IMR-90 (cell line): Measurements from ENCODE around the gene G6PC2. TPM values are rescaled to one million over a fixed set of nuclear protein-coding genes. Genes with fewer than 3 reads are reported as not detected.

ENCODE experiments used
- ATAC-seq: fragments of 200-7000 bp; cut with Tn5 transposase; 2 replicates; pipeline ENCODE4 v1.9.1; 2020; ENCODE audit warnings: low read depth, mild to moderate bottlenecking, moderate library complexity
- BruUV-seq: library from RNA; stranded (reverse); fragments of 400-500 nt; replicated peaks from 2 replicates; lab custom pipeline; 2021; lab: Mats Ljungman, UMichigan
- CTCF ChIA-PET: fragments of 300-600 bp; formaldehyde crosslinking; extraction: SDS; loops from one replicate; lab custom pipeline; 2021; ENCODE audit warnings: antibody characterized with exemption; lab: Yijun Ruan, JAX
- POLR2A ChIA-PET: fragments of 300-600 bp; sonication (Branson Sonifier 250); formaldehyde crosslinking; loops from one replicate; lab custom pipeline; 2022; ENCODE audit warnings: antibody characterized with exemption; ENCODE audit not compliant: unreplicated experiment; lab: Charles Lee
- DNase-seq: peaks from one replicate; pipeline ENCODE4 v3.0.0; 2013
- H2AFZ ChIP-seq: replicated peaks from 2 replicates; pipeline ENCODE3; 2013; ENCODE audit warnings: low read length, mild to moderate bottlenecking; ENCODE audit not compliant: poor library complexity
- H2AK5ac ChIP-seq: 2 replicates; pipeline ENCODE4 v1.6.1; 2013; ENCODE audit warnings: low read depth, low read length, inconsistent platforms
- H2AK9ac ChIP-seq: replicated peaks from 2 replicates; pipeline ENCODE3; 2013; ENCODE audit warnings: mild to moderate bottlenecking, low read depth, low read length, moderate library complexity; ENCODE audit not compliant: poor library complexity
- H2BK120ac ChIP-seq: 2 replicates; pipeline ENCODE4 v1.6.1; 2013; ENCODE audit warnings: low read depth, low read length, inconsistent platforms
- H2BK15ac ChIP-seq: 3 replicates; pipeline ENCODE4 v1.6.1; 2013; ENCODE audit warnings: low read depth, low read length, inconsistent platforms
- H2BK20ac ChIP-seq: 2 replicates; pipeline ENCODE4 v1.6.1; 2013; ENCODE audit warnings: low read depth, mild to moderate bottlenecking, inconsistent platforms, low read length, moderate library complexity
- H2BK5ac ChIP-seq: 2 replicates; pipeline ENCODE4 v1.6.1; 2013; ENCODE audit warnings: mild to moderate bottlenecking, low read depth, low read length, inconsistent platforms; ENCODE audit not compliant: poor library complexity, severe bottlenecking
- H3K14ac ChIP-seq: replicated peaks from 2 replicates; pipeline ENCODE4 v1.6.1; 2013; ENCODE audit warnings: low read depth, low read length, inconsistent platforms
- H3K18ac ChIP-seq: 2 replicates; pipeline ENCODE4 v1.6.1; 2013; ENCODE audit warnings: low read depth, low read length, control low read depth
- H3K23ac ChIP-seq: 2 replicates; pipeline ENCODE4 v1.6.1; 2013; ENCODE audit warnings: low read depth, low read length, inconsistent platforms
- H3K27ac ChIP-seq: 2 replicates; pipeline ENCODE4 v1.5.1; 2013; ENCODE audit warnings: mild to moderate bottlenecking, control low read depth, low read length; ENCODE audit not compliant: insufficient read depth
- H3K27me3 ChIP-seq: 2 replicates; pipeline ENCODE4 v1.6.1; 2013; ENCODE audit warnings: low read length; ENCODE audit not compliant: control insufficient read depth, insufficient read depth
- H3K36me3 ChIP-seq: 2 replicates; pipeline ENCODE4 v1.6.1; 2013; ENCODE audit warnings: low read length, mixed read lengths; ENCODE audit not compliant: control insufficient read depth, insufficient read depth
- H3K4ac ChIP-seq: 2 replicates; pipeline ENCODE4 v1.6.1; 2013; ENCODE audit warnings: low read depth, low read length, inconsistent platforms
- H3K4me1 ChIP-seq: 2 replicates; pipeline ENCODE4 v1.6.1; 2013; ENCODE audit warnings: low read length, mixed read lengths; ENCODE audit not compliant: control insufficient read depth, insufficient read depth
- H3K4me2 ChIP-seq: 2 replicates; pipeline ENCODE4 v1.6.1; 2013; ENCODE audit warnings: low read depth, mild to moderate bottlenecking, control low read depth, low read length, moderate library complexity
- H3K4me3 ChIP-seq: 2 replicates; pipeline ENCODE4 v1.5.1; 2013; ENCODE audit warnings: low read depth, mild to moderate bottlenecking, control low read depth, low read length, moderate library complexity; ENCODE audit not compliant: insufficient read depth
- H3K56ac ChIP-seq: 2 replicates; pipeline ENCODE4 v1.6.1; 2013; ENCODE audit warnings: low read length, inconsistent platforms; ENCODE audit not compliant: insufficient read depth; ENCODE audit errors: extremely low read depth
- H3K79me1 ChIP-seq, 2 experiments: 2 replicates each; pipeline ENCODE4 v1.6.1; 2013; ENCODE audit warnings: low read length in 2 of 2, inconsistent platforms in 1 of 2, low read depth in 1 of 2
- H3K9ac ChIP-seq: 2 replicates; pipeline ENCODE4 v1.6.1; 2013; ENCODE audit warnings: low read depth, low read length, control low read depth
- H3K9me1 ChIP-seq: 2 replicates; pipeline ENCODE4 v1.6.1; 2013; ENCODE audit warnings: low read length, inconsistent platforms; ENCODE audit not compliant: insufficient read depth
- H3K9me3 ChIP-seq: 2 replicates; pipeline ENCODE4 v1.6.1; 2013; ENCODE audit warnings: low read length; ENCODE audit not compliant: control insufficient read depth, insufficient read depth
- H4K20me1 ChIP-seq: 2 replicates; pipeline ENCODE4 v1.6.1; 2013; ENCODE audit warnings: low read length, inconsistent platforms; ENCODE audit not compliant: insufficient read depth
- H4K5ac ChIP-seq: 2 replicates; pipeline ENCODE4 v1.6.1; 2013; ENCODE audit warnings: mild to moderate bottlenecking, low read depth, low read length, control low read depth
- H4K8ac ChIP-seq, 2 experiments: 2 replicates each; pipeline ENCODE4 v1.6.1; 2013; ENCODE audit warnings: low read depth in 2 of 2, low read length in 2 of 2, control low read depth in 1 of 2, inconsistent platforms in 1 of 2
- H4K91ac ChIP-seq: 2 replicates; pipeline ENCODE4 v1.6.1; 2013; ENCODE audit warnings: low read depth, low read length, inconsistent platforms; ENCODE audit not compliant: insufficient read depth
- CHD1 ChIP-seq: IDR thresholded peaks from 2 replicates; pipeline ENCODE4 v1.6.1; 2012; ENCODE audit warnings: low read depth, low read length, improper control_type of control experiment
- MAZ ChIP-seq: IDR thresholded peaks from 2 replicates; pipeline ENCODE4 v1.6.1; 2012; ENCODE audit warnings: low read depth, mild to moderate bottlenecking, low read length, improper control_type of control experiment, moderate library complexity, borderline replicate concordance
- SMC3 ChIP-seq: fragments of 150-350 bp; IDR thresholded peaks from 2 replicates; pipeline ENCODE4 v1.6.1; 2016; ENCODE audit warnings: low read depth, mild to moderate bottlenecking, antibody characterized with exemption, low read length, moderate library complexity
- dilution Hi-C: fragments of 300-500 bp; cut with HindIII; formaldehyde crosslinking; loops from one replicate; pipeline ENCODE4 v1.14.3; 2018; ENCODE audit warnings: low sequenced_read_pairs; ENCODE audit not compliant: unreplicated experiment
- in situ Hi-C: fragments of 300-500 bp; cut with MboI; formaldehyde crosslinking; loops from 3 replicates; pipeline ENCODE4 v1.14.3; 2019; ENCODE audit warnings: low sequenced_read_pairs, inconsistent platforms, mixed read lengths
- intact Hi-C: fragments of 100-400 bp; cut with micrococcal nuclease; formaldehyde crosslinking; loops from 2 replicates; pipeline ENCODE4 v1.10.0; 2022
- polyA plus RNA-seq, 3 experiments: library from polyadenylated mRNA; depleted of rRNA; stranded (reverse); fragments of >200 nt; gene quantifications; 2 replicates each; pipeline ENCODE4 v1.2.3, GENCODE V29; 2012; ENCODE audit warnings: low replicate concordance in 1 of 3
- total RNA-seq: library from RNA; depleted of rRNA; stranded (reverse); fragments of >200 nt; gene quantifications from 2 replicates; pipeline ENCODE4 v1.2.3, GENCODE V29; 2012

The G6PC2 gene
- total and polyA plus RNA-seq, 2 of the 4 experiments (the other 2 are of a cell fraction), result not detected

GRCh38 chr2:168954256-168954655, 53.2 kb downstream of the G6PC2 start:
- CTCF ChIA-PET, result interaction anchor here (0.6 kb wide), 1 partner anchor 443 kb away, joined by 5 read pairs; no protein-coding TSS in a partner anchor

More at GRCh38 chr2:168954256-168954655, 53.2 kb downstream of the G6PC2 start:
- Histone ChIP-seq H4K5ac (no peak overlapping the region), H3K4me1 (no peaks in the 10 kb centered on the region), H3K14ac (no peak overlapping the region), H3K9ac (no peak overlapping the region), H2AK9ac (no peak overlapping the region), H2AK5ac (no peak overlapping the region), H3K56ac (no peak overlapping the region), H3K9me1 (no peaks in the 10 kb centered on the region), H4K8ac (no peak overlapping the region), H3K36me3 (no peaks in the 10 kb centered on the region), H3K18ac (no peak overlapping the region), H4K91ac (no peak overlapping the region), H3K4ac (no peak overlapping the region), H3K23ac (no peak overlapping the region), H2BK15ac (no peak overlapping the region), H3K9me3 (no peaks in the 10 kb centered on the region), H3K27me3 (no peaks in the 10 kb centered on the region), H3K27ac (no peak overlapping the region), H2BK20ac (no peak overlapping the region), H4K20me1 (no peaks in the 10 kb centered on the region), H3K79me1 (no peaks in the 10 kb centered on the region), H3K4me2 (no peak overlapping the region), H2BK5ac (no peak overlapping the region), H2BK120ac (no peak overlapping the region), H2AFZ (no peak overlapping the region), H3K4me3 (no peak overlapping the region)
- dilution Hi-C loops (no loop called here), in situ Hi-C loops (no loop called here), intact Hi-C loops (no loop called here)
- BruUV-seq, result no TSS peak
- DNase-seq (no peak), ATAC-seq (no peak)
- TF ChIP-seq SMC3 (no peak), MAZ (no peak), CHD1 (no peak)
- POLR2A ChIA-PET, result no interaction called here
